Mucosa of rectum (tissue), 2 donors: ENCODE data around the gene TBCC.
A peak's percentile ranks its signal among the peaks of the same experiment; 100 is the strongest.

Source experiments
- H3K27ac ChIP-seq, 2 donors: one replicate each; pipeline ENCODE4 v1.7.0; 2013; ENCODE audit warnings: inconsistent platforms in 2 of 2, low read depth in 2 of 2, low read length in 2 of 2
- H3K27me3 ChIP-seq, 2 donors: one replicate each; pipeline ENCODE4 v1.7.0; 2013; ENCODE audit warnings: low read length in 2 of 2; ENCODE audit not compliant: control insufficient read depth in 2 of 2, insufficient read depth in 2 of 2
- H3K36me3 ChIP-seq, 2 donors: one replicate each; pipeline ENCODE4 v1.7.0; 2013; ENCODE audit warnings: low read length in 2 of 2; ENCODE audit not compliant: control insufficient read depth in 2 of 2, insufficient read depth in 2 of 2
- H3K4me1 ChIP-seq, 2 donors: one replicate each; pipeline ENCODE4 v1.7.0; 2013; ENCODE audit warnings: low read length in 2 of 2, mild to moderate bottlenecking in 1 of 2; ENCODE audit not compliant: control insufficient read depth in 2 of 2, insufficient read depth in 2 of 2
- H3K4me3 ChIP-seq, 2 donors: one replicate each; pipeline ENCODE4 v1.7.0; 2013; ENCODE audit warnings: low read length in 2 of 2
- H3K9ac ChIP-seq, 2 donors: one replicate each; pipeline ENCODE4 v1.7.0; 2013; ENCODE audit warnings: low read length in 2 of 2, low read depth in 1 of 2, mild to moderate bottlenecking in 1 of 2
- H3K9me3 ChIP-seq, 2 donors: one replicate each; pipeline ENCODE4 v1.7.0; 2013; ENCODE audit warnings: low read length in 2 of 2; ENCODE audit not compliant: control insufficient read depth in 2 of 2
- donor health status: healthy.
- donor health status: Normal muscosa, but diverticular disease.

Gene TBCC

GRCh38 chr6:42756722-42757121, 10.8 kb upstream of the TBCC start:
- Histone ChIP-seq H3K4me3 (no peak overlapping the region), H3K9ac (no peak overlapping the region), H3K36me3 (peaks cover 2 to 6% of the 10 kb centered on the region in 2 donors), H3K27ac (no peak overlapping the region), H3K9me3 (no peaks in the 10 kb centered on the region), H3K27me3 (no peaks in the 10 kb centered on the region), H3K4me1 (peaks cover 0 to under 1% of the 10 kb centered on the region in 2 donors)

DNA sequence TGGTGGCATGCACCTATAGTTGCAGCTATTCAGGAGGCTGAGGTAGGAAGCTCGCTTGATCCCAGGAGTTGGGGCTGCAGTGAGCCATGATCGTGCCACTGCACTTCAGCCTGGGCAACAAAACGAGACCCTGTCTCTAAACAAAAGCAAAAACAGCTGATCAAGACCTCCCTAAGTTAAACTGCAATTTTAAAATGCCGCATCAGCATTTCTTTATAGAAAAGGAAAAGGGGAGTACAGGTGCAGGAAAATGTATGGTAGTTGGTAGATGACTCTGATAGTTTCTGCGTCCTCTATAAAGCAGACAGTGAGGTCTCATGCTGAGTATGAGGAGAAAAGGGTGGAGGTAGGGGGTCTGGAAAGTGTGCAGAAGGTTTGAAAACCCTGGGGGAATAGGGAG, 8.9 kb upstream of the TBCC start:
- Histone ChIP-seq H3K27ac (no peak overlapping the region), H3K4me1 (no peaks in the 10 kb centered on the region), H3K27me3 (no peaks in the 10 kb centered on the region), H3K9me3 (no peaks in the 10 kb centered on the region), H3K36me3 (peaks cover 2 to 6% of the 10 kb centered on the region in 2 donors), H3K4me3 (no peak overlapping the region), H3K9ac (no peak overlapping the region)

GRCh38 chr6:42751055-42751454, 5.2 kb upstream of the TBCC start:
- H3K9me3 ChIP-seq = no peaks in the 10 kb centered on the region
- H3K9ac ChIP-seq = no peak overlapping the region
- no peaks in the 10 kb centered on the region for H3K36me3 ChIP-seq
- peaks cover 0 to 10% of the 10 kb centered on the region in 2 donors for H3K4me1 ChIP-seq
- H3K4me3 ChIP-seq = no peak overlapping the region
- no peak overlapping the region for H3K27ac ChIP-seq
- no peaks in the 10 kb centered on the region for H3K27me3 ChIP-seq

GRCh38 chr6:42748203-42748898, 2.4 kb upstream of the TBCC start:
- Histone ChIP-seq H3K4me1 (peaks cover 10 to 19% of the 10 kb centered on the region in 2 donors), H3K36me3 (no peaks in the 10 kb centered on the region), H3K4me3 (peak overlapping the region in 1 of 2 donors; percentile 88), H3K27ac (no peak overlapping the region), H3K9ac (no peak overlapping the region), H3K27me3 (no peaks in the 10 kb centered on the region), H3K9me3 (no peaks in the 10 kb centered on the region)

- peak overlapping the region; percentile 93 to 96 for H3K27ac ChIP-seq
- H3K36me3 ChIP-seq = no peaks in the 10 kb centered on the region
- peak overlapping the region; percentile 85 to 95 for H3K9ac ChIP-seq
- peak overlapping the region; percentile 86 to 88 for H3K4me3 ChIP-seq
- peaks cover 10 to 19% of the 10 kb centered on the region in 2 donors for H3K4me1 ChIP-seq
- H3K9me3 ChIP-seq = no peaks in the 10 kb centered on the region
- no peaks in the 10 kb centered on the region for H3K27me3 ChIP-seq
Measured at GRCh38 chr6:42746463-42747391, 824 bp upstream of the TBCC start.

GRCh38 chr6:42745083-42745639, 742 bp downstream of the TBCC start:
- H3K4me1 ChIP-seq = peaks cover 10 to 19% of the 10 kb centered on the region in 2 donors
- peak overlapping the region; percentile 97 to 99 for H3K4me3 ChIP-seq
- H3K36me3 ChIP-seq = no peaks in the 10 kb centered on the region
- H3K9me3 ChIP-seq = no peaks in the 10 kb centered on the region
- H3K27ac ChIP-seq = peak overlapping the region; percentile 92 to 95
- peak overlapping the region; percentile 99 for H3K9ac ChIP-seq
- H3K27me3 ChIP-seq = no peaks in the 10 kb centered on the region

DNA sequence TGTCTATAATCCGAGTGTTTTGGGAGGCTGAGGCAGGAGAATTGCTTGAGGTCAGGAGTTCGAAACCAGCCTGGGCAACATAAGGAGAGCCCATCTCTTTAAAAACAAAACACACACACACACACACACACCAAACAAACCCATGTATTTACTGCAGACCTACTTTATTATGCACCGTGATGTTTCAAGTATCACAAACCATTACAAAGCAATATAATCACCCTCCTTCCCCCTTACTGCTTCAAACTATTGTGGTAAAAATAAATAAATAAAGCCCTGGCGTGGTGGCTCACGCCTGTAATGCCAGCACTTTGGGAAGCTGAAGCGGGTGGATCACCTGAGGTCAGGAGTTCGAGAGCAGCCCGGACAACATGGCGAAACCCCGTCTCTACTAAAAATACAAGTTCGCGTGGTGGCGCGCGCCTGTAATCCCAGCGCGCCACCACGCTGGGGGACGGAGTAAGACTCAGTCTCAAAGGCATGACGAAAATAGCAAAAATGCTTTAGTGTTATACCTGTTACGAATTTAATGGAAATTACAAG, 1.5 kb downstream of the TBCC start:
- Histone ChIP-seq H3K36me3 (no peaks in the 10 kb centered on the region), H3K4me1 (peaks cover 10 to 19% of the 10 kb centered on the region in 2 donors), H3K27me3 (no peaks in the 10 kb centered on the region), H3K9ac (peak overlapping the region; percentile 99), H3K9me3 (no peaks in the 10 kb centered on the region), H3K27ac (no peak overlapping the region), H3K4me3 (peak overlapping the region; percentile 97 to 99)

GRCh38 chr6:42742116-42742894, 3.6 kb downstream of the TBCC start:
- H3K4me3 ChIP-seq = no peak overlapping the region
- no peak overlapping the region for H3K27ac ChIP-seq
- H3K27me3 ChIP-seq = no peaks in the 10 kb centered on the region
- H3K9ac ChIP-seq = peak overlapping the region in 1 of 2 donors; percentile 2
- H3K9me3 ChIP-seq = no peaks in the 10 kb centered on the region
- H3K36me3 ChIP-seq = no peaks in the 10 kb centered on the region
- peaks cover 9 to 10% of the 10 kb centered on the region in 2 donors for H3K4me1 ChIP-seq

DNA sequence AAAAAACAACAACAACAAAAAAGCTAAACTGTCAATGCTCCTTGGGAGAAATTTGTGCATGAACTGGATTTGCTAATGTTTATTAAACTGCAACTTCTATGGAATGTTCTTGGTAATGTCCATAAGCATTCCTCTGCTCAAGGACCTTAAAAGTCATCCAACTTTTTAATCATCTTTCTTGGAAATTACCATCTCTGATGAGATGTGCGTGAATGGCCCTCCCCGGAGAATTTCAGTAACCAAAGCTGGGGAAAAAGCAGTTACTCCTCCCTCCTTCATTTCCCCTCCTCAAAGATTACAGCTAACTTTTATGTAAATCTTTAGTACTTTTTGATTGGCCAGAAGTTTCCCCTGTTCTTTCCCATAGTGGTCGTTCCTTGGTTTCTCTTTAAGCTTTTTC, 5.2 kb downstream of the TBCC start:
- Histone ChIP-seq H3K9ac (no peak overlapping the region), H3K27ac (no peak overlapping the region), H3K4me1 (peaks cover 9 to 10% of the 10 kb centered on the region in 2 donors), H3K27me3 (no peaks in the 10 kb centered on the region), H3K9me3 (no peaks in the 10 kb centered on the region), H3K4me3 (no peak overlapping the region), H3K36me3 (no peaks in the 10 kb centered on the region)
